IPS DF 4.7 (cell line): ENCODE measurements around the gene DOCK9.
"Not testable (repeated sequence)": the region's sequence is repeated elsewhere in the genome, so short reads cannot be mapped to it uniquely, and the experiment has no call there.

ENCODE experiments used
- DNase-seq: peaks from one replicate; pipeline ENCODE4 v3.0.0-alpha.2; 2013; ENCODE audit warnings: low spot score; ENCODE audit errors: extremely low read depth

Gene DOCK9

GRCh38 chr13:98776644-98777043 lies 201.2 kb downstream of the DOCK9 start:
- DNase-seq = no peak

- no peak for DNase-seq
These were observed 201.8 kb downstream of the DOCK9 start for GRCh38 chr13:98775844-98776598.

GRCh38 chr13:98775386-98775785 lies 202.5 kb downstream of the DOCK9 start:
- DNase-seq = no peak

- no peak for DNase-seq
These were observed 203.1 kb downstream of the DOCK9 start for GRCh38 chr13:98774776-98775175.

GRCh38 chr13:98773921-98774320 lies 203.9 kb downstream of the DOCK9 start:
- no peak for DNase-seq

GRCh38 chr13:98772794-98773452 lies 204.9 kb downstream of the DOCK9 start:
- DNase-seq = no peak

GRCh38 chr13:98771838-98772611 lies 205.8 kb downstream of the DOCK9 start:
- DNase-seq = no peak

- no peak for DNase-seq
These were observed 208.1 kb downstream of the DOCK9 start for GRCh38 chr13:98769736-98770135.

- no peak for DNase-seq
These were observed 209.3 kb downstream of the DOCK9 start for GRCh38 chr13:98768522-98768921.

- DNase-seq = no peak
These were observed 211.2 kb downstream of the DOCK9 start for GRCh38 chr13:98766697-98767096.

- DNase-seq = no peak
These were observed 211.8 kb downstream of the DOCK9 start for GRCh38 chr13:98765996-98766519.

GRCh38 chr13:98761986-98762616 lies 215.8 kb downstream of the DOCK9 start:
- DNase-seq = no peak

- no peak for DNase-seq
These were observed 216.5 kb downstream of the DOCK9 start for GRCh38 chr13:98761126-98761985.

- no peak for DNase-seq
These were observed 222.1 kb downstream of the DOCK9 start for GRCh38 chr13:98755729-98756128.

- DNase-seq = no peak
These were observed 222.7 kb downstream of the DOCK9 start for GRCh38 chr13:98755116-98755515.

GRCh38 chr13:98754468-98754867 lies 223.4 kb downstream of the DOCK9 start:
- not testable (repeated sequence) for DNase-seq

- DNase-seq = no peak
These were observed 225.2 kb downstream of the DOCK9 start, which contains the start of gene SLC15A1 for GRCh38 chr13:98752467-98753290. SLC15A1 (minus strand) TSS chr13:98752672; CDS start chr13:98752598, 74 bp downstream.

- DNase-seq = no peak
These were observed 225.9 kb downstream of the DOCK9 start for GRCh38 chr13:98751861-98752466.

GRCh38 chr13:98751367-98751782 lies 226.5 kb downstream of the DOCK9 start:
- no peak for DNase-seq
